Left lung (tissue), 10 donors: ENCODE data around the gene CLSTN3. TPM values are rescaled to one million over a fixed set of nuclear protein-coding genes. Genes with fewer than 3 reads are reported as not detected.
A peak's percentile ranks its signal among the peaks of the same experiment; 100 is the strongest.

Experiments used
- ATAC-seq: fragments of 200-7000 bp; cut with Tn5 transposase; one replicate; pipeline ENCODE4 v1.9.1; 2020; ENCODE audit warnings: moderate library complexity
- DNase-seq, 4 donors: peaks; one replicate each; pipeline ENCODE4 v3.0.0-alpha.2; 2013 to 2020
- H3K27ac ChIP-seq, 2 donors: fragments of 200-600 bp; sonication (generic) in 1 of 2; one replicate each; pipeline versions ENCODE4 v1.5.0 to v1.8.0; 2020 to 2021
- H3K27me3 ChIP-seq, 2 donors: fragments of 200-600 bp; sonication (generic) in 1 of 2; one replicate each; pipeline versions ENCODE4 v1.5.0 to v1.8.0; 2020 to 2021
- H3K36me3 ChIP-seq, 2 donors: fragments of 200-600 bp; sonication (generic) in 1 of 2; one replicate each; pipeline versions ENCODE4 v1.5.0 to v1.8.0; 2020 to 2021
- H3K4me1 ChIP-seq, 2 donors: fragments of 200-600 bp; one replicate each; pipeline ENCODE4 v1.8.0; 2021
- H3K4me3 ChIP-seq, 2 donors: fragments of 200-600 bp; sonication (generic) in 1 of 2; one replicate each; pipeline versions ENCODE4 v1.5.0 to v1.8.0; 2020 to 2021; ENCODE audit warnings: mild to moderate bottlenecking in 1 of 2
- H3K9me3 ChIP-seq, 2 donors: fragments of 200-600 bp; sonication (generic) in 1 of 2; one replicate each; pipeline versions ENCODE4 v1.5.0 to v1.8.0; 2020 to 2021
- intact Hi-C, 2 donors: fragments of 100-400 bp; cut with DNase I; formaldehyde crosslinking; loops; one replicate each; pipeline versions ENCODE4 v1.11.2 to v1.14.2; 2022
- polyA plus RNA-seq, 6 donors: library from polyadenylated mRNA; unstranded; fragments of 120-200 nt; gene quantifications; one replicate each; pipeline ENCODE4 v1.2.1, GENCODE V29; 2013; ENCODE audit not compliant: insufficient read length in 6 of 6
- total RNA-seq, 2 donors: library from RNA; stranded (reverse); fragmentation: NEBNext Ultra II Directional; extraction: Animal tissue kit (Norgen Biotek cat#: 25700); gene quantifications; one replicate each; pipeline ENCODE4 v1.2.1, GENCODE V29; 2021
- TF ChIP-seq, protein P1 (sequence below), 2 donors: fragments of 200-600 bp; sonication (generic) in 1 of 2; IDR thresholded peaks; one replicate each; pipeline versions ENCODE4 v1.5.0 to v1.8.0; 2021; ENCODE audit warnings: antibody characterized with exemption in 2 of 2
- donor health status: DM: no; HTN: yes; CAD: no.
- donor health status: DM: no; HTN: no; CAD: no.

Gene CLSTN3
- total and polyA plus RNA-seq, 8 donors = 30.3 to 80.9 (median 63.0) TPM

DNA sequence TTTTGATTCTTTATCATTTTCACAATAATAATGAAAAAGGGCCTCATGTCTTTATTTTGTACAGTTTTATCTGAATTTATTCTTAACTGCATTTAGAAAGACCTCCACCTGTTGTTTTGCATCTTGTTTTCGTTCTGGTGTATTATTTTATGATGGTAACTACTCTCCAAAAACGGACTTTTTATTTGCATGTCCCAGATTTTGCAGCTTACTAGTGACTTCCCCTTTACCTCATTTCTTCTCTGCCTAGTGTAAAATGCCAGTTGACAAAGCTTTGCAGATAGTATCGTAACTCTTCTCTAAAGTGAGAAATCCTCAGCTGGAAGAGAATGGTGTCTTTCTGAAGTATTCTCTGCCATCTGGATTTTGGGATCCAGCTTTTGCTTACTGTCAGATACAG is 76.5 kb downstream of the CLSTN3 start:
- TF ChIP-seq, protein P1, sequence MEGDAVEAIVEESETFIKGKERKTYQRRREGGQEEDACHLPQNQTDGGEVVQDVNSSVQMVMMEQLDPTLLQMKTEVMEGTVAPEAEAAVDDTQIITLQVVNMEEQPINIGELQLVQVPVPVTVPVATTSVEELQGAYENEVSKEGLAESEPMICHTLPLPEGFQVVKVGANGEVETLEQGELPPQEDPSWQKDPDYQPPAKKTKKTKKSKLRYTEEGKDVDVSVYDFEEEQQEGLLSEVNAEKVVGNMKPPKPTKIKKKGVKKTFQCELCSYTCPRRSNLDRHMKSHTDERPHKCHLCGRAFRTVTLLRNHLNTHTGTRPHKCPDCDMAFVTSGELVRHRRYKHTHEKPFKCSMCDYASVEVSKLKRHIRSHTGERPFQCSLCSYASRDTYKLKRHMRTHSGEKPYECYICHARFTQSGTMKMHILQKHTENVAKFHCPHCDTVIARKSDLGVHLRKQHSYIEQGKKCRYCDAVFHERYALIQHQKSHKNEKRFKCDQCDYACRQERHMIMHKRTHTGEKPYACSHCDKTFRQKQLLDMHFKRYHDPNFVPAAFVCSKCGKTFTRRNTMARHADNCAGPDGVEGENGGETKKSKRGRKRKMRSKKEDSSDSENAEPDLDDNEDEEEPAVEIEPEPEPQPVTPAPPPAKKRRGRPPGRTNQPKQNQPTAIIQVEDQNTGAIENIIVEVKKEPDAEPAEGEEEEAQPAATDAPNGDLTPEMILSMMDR (IDR thresholded peaks at IDR 0.05) = no peak
- intact Hi-C loops = no loop called here
- H3K9me3 ChIP-seq = no peaks in the 10 kb centered on the region
- ATAC-seq = no peak
- H3K36me3 ChIP-seq = peaks cover 0 to 96% of the 10 kb centered on the region in 2 donors
- DNase-seq = no peak
- H3K27me3 ChIP-seq = no peaks in the 10 kb centered on the region
- no peaks in the 10 kb centered on the region for H3K4me1 ChIP-seq
- no peak overlapping the region for H3K27ac ChIP-seq
- no peak overlapping the region for H3K4me3 ChIP-seq

- ATAC-seq = no peak
- intact Hi-C loops = no loop called here
These were observed 77.9 kb downstream of the CLSTN3 start for GRCh38 chr12:7207866-7208625.

More at GRCh38 chr12:7207866-7208625, 77.9 kb downstream of the CLSTN3 start:
- TF ChIP-seq, protein P1 (IDR thresholded peaks at IDR 0.05) = no peak
- Histone ChIP-seq H3K4me3 (no peak overlapping the region), H3K4me1 (no peaks in the 10 kb centered on the region), H3K27ac (no peak overlapping the region), H3K36me3 (peaks cover 0 to 95% of the 10 kb centered on the region in 2 donors), H3K9me3 (peaks cover 0 to 3% of the 10 kb centered on the region in 2 donors), H3K27me3 (no peaks in the 10 kb centered on the region)
- peak in 1 of 4 donors; percentile 31 for DNase-seq

Other genes starting within 250 kb of the CLSTN3 start
- gene LRRC23, start 225.5 kb upstream of the CLSTN3 start, total RNA-seq = 10 to 100 TPM; 11.0 to 14.8 TPM
- gene LRRC23, start 225.5 kb upstream of the CLSTN3 start, polyA plus RNA-seq = 10 to 100 TPM; 18.3 to 36.8 (median 25.2) TPM
- 10 to 100 TPM; 42.3 to 50.0 TPM for gene ENO2, start 215.8 kb upstream of the CLSTN3 start, total RNA-seq
- 10 to 100 TPM in 5 of 6 donors, 1 to 10 TPM in 1; 9.3 to 22.0 (median 14.3) TPM for gene ENO2, start 215.8 kb upstream of the CLSTN3 start, polyA plus RNA-seq
- 100 to 1,000 TPM in 1 of 2 donors, 10 to 100 TPM in 1; 96.9 to 107 TPM for gene ATN1, start 202.4 kb upstream of the CLSTN3 start, total RNA-seq
- 100 to 1,000 TPM in 5 of 6 donors, 10 to 100 TPM in 1; 94.9 to 134 (median 115) TPM for gene ATN1, start 202.4 kb upstream of the CLSTN3 start, polyA plus RNA-seq
- gene RNU7-1, start 186.6 kb upstream of the CLSTN3 start, total RNA-seq = not detected
- 1 to 10 TPM in 2 of 6 donors, not detected in 4; 7.9 to 9.7 TPM for gene RNU7-1, start 186.6 kb upstream of the CLSTN3 start, polyA plus RNA-seq
- 100 to 1,000 TPM; 159 to 194 TPM for gene C12orf57, start 186.3 kb upstream of the CLSTN3 start, total RNA-seq
- gene C12orf57, start 186.3 kb upstream of the CLSTN3 start, polyA plus RNA-seq = 100 to 1,000 TPM; 175 to 239 (median 204) TPM
- 100 to 1,000 TPM in 1 of 2 donors, 10 to 100 TPM in 1; 74.6 to 145 TPM for gene PTPN6, start 179.0 kb upstream of the CLSTN3 start, total RNA-seq
- gene PTPN6, start 179.0 kb upstream of the CLSTN3 start, polyA plus RNA-seq = 10 to 100 TPM; 17.4 to 21.2 (median 18.3) TPM
- 100 to 1,000 TPM; 113 to 142 TPM for gene PHB2, start 159.7 kb upstream of the CLSTN3 start, total RNA-seq
- gene PHB2, start 159.7 kb upstream of the CLSTN3 start, polyA plus RNA-seq = 100 to 1,000 TPM; 280 to 322 (median 302) TPM
- gene EMG1, start 159.5 kb upstream of the CLSTN3 start, total RNA-seq = 10 to 100 TPM; 36.3 to 46.6 TPM
- gene EMG1, start 159.5 kb upstream of the CLSTN3 start, polyA plus RNA-seq = 10 to 100 TPM; 45.3 to 52.3 (median 47.6) TPM
- 100 to 1,000 TPM in 1 of 2 donors, 10 to 100 TPM in 1; 74.5 to 108 TPM for gene LPCAT3, start 111.9 kb upstream of the CLSTN3 start, total RNA-seq
- gene LPCAT3, start 111.9 kb upstream of the CLSTN3 start, polyA plus RNA-seq = 10 to 100 TPM; 54.7 to 70.7 (median 61.9) TPM
- 100 to 1,000 TPM; 302 to 326 TPM for gene C1S, start 69.7 kb upstream of the CLSTN3 start, total RNA-seq
- gene C1S, start 69.7 kb upstream of the CLSTN3 start, polyA plus RNA-seq = 100 to 1,000 TPM; 111 to 134 (median 120) TPM
- gene C1R, start 37.9 kb upstream of the CLSTN3 start, total RNA-seq = 100 to 1,000 TPM; 403 to 693 TPM
- gene C1R, start 37.9 kb upstream of the CLSTN3 start, polyA plus RNA-seq = 10 to 100 TPM; 69.3 to 98.5 (median 80.1) TPM
- gene C1RL, start 21.2 kb upstream of the CLSTN3 start, total RNA-seq = 10 to 100 TPM; 65.9 to 72.7 TPM
- 10 to 100 TPM; 55.4 to 66.3 (median 61.4) TPM for gene C1RL, start 21.2 kb upstream of the CLSTN3 start, polyA plus RNA-seq
- gene RBP5, start 1.5 kb upstream of the CLSTN3 start, total RNA-seq = 1 to 10 TPM; 1.2 to 2.3 TPM
- 10 to 100 TPM; 14.2 to 26.5 (median 22.1) TPM for gene RBP5, start 1.5 kb upstream of the CLSTN3 start, polyA plus RNA-seq
- 10 to 100 TPM; 34.1 to 36.5 TPM for gene PEX5, start 59.3 kb downstream of the CLSTN3 start, total RNA-seq
- gene PEX5, start 59.3 kb downstream of the CLSTN3 start, polyA plus RNA-seq = 10 to 100 TPM; 45.8 to 59.4 (median 53.2) TPM
- not detected for gene ACSM4, start 173.7 kb downstream of the CLSTN3 start, total RNA-seq
- under 1 TPM in 1 of 6 donors, not detected in 5; 0.15 TPM for gene ACSM4, start 173.7 kb downstream of the CLSTN3 start, polyA plus RNA-seq